H9 (cell line): Measurements from ENCODE around the gene ABHD15. TPM values are rescaled to one million over a fixed set of nuclear protein-coding genes. Genes with fewer than 3 reads are reported as not detected.
A peak's percentile ranks its signal among the peaks of the same experiment; 100 is the strongest.

ENCODE experiments used
- DNase-seq: peaks from one replicate; pipeline ENCODE4 v3.0.0-alpha.2; 2017
- H2AFZ ChIP-seq: one replicate; pipeline ENCODE4 v1.6.1; 2013; ENCODE audit warnings: mild to moderate bottlenecking, low read length, control low read depth, moderate library complexity
- H2AK5ac ChIP-seq: 2 replicates; pipeline ENCODE4 v1.6.1; 2013; ENCODE audit warnings: low read length, control low read depth, mixed read lengths; ENCODE audit not compliant: insufficient read length
- H2BK120ac ChIP-seq: one replicate; pipeline ENCODE4 v1.6.1; 2013; ENCODE audit warnings: low read depth, mild to moderate bottlenecking, low read length, control low read depth, inconsistent platforms; ENCODE audit not compliant: poor library complexity, severe bottlenecking
- H2BK12ac ChIP-seq: 2 replicates; pipeline ENCODE4 v1.6.1; 2013; ENCODE audit warnings: low read length, control low read depth, mixed read lengths, low read depth; ENCODE audit not compliant: insufficient read length
- H2BK15ac ChIP-seq: 2 replicates; pipeline ENCODE4 v1.6.1; 2013; ENCODE audit warnings: low read depth, low read length, control low read depth
- H2BK20ac ChIP-seq: one replicate; pipeline ENCODE4 v1.6.1; 2013; ENCODE audit warnings: low read depth, mild to moderate bottlenecking, low read length, control low read depth, inconsistent platforms; ENCODE audit not compliant: poor library complexity, severe bottlenecking
- H2BK5ac ChIP-seq: 2 replicates; pipeline ENCODE4 v1.6.1; 2013; ENCODE audit warnings: low read length, control low read depth, mixed read lengths; ENCODE audit not compliant: insufficient read length
- H3K14ac ChIP-seq: 2 replicates; pipeline ENCODE4 v1.6.1; 2013; ENCODE audit warnings: low read length, control low read depth; ENCODE audit not compliant: insufficient read depth
- H3K18ac ChIP-seq: 2 replicates; pipeline ENCODE4 v1.6.1; 2013; ENCODE audit warnings: low read depth, mild to moderate bottlenecking, mixed read lengths, low read length, control low read depth; ENCODE audit not compliant: insufficient read length
- H3K23ac ChIP-seq: 2 replicates; pipeline ENCODE4 v1.6.1; 2013; ENCODE audit warnings: low read length, control low read depth, mixed read lengths, low read depth; ENCODE audit not compliant: insufficient read length
- H3K23me2 ChIP-seq: 2 replicates; pipeline ENCODE4 v1.6.1; 2013; ENCODE audit warnings: low read depth, mild to moderate bottlenecking, mixed read lengths, low read length, control low read depth; ENCODE audit not compliant: insufficient read length, poor library complexity, severe bottlenecking
- H3K27ac ChIP-seq: 2 replicates; pipeline ENCODE4 v1.5.1; 2013; ENCODE audit warnings: low read length, control low read depth, mixed read lengths, low read depth; ENCODE audit not compliant: insufficient read length
- H3K27me3 ChIP-seq: 2 replicates; pipeline ENCODE4 v1.6.1; 2013; ENCODE audit warnings: low read length, control low read depth, inconsistent platforms; ENCODE audit not compliant: insufficient read depth
- H3K4ac ChIP-seq: 2 replicates; pipeline ENCODE4 v1.6.1; 2013; ENCODE audit warnings: low read depth, mild to moderate bottlenecking, control low read depth, inconsistent platforms, low read length, moderate library complexity
- H3K4me1 ChIP-seq: 2 replicates; pipeline ENCODE4 v1.6.1; 2013; ENCODE audit warnings: low read length, control low read depth, inconsistent platforms; ENCODE audit not compliant: insufficient read depth
- H3K4me2 ChIP-seq: 2 replicates; pipeline ENCODE4 v1.6.1; 2013; ENCODE audit warnings: low read length, control low read depth, mixed read lengths; ENCODE audit not compliant: insufficient read length, insufficient read depth
- H3K56ac ChIP-seq: 2 replicates; pipeline ENCODE4 v1.6.1; 2013; ENCODE audit warnings: low read depth, mild to moderate bottlenecking, mixed read lengths, low read length, control low read depth; ENCODE audit not compliant: insufficient read length
- H3K79me1 ChIP-seq: 2 replicates; pipeline ENCODE4 v1.6.1; 2013; ENCODE audit warnings: low read depth, mild to moderate bottlenecking, moderate library complexity, low read length, control low read depth, inconsistent platforms; ENCODE audit not compliant: insufficient read depth, poor library complexity, severe bottlenecking
- H3K79me2 ChIP-seq: 2 replicates; pipeline ENCODE4 v1.6.1; 2013; ENCODE audit warnings: low read length, control low read depth, inconsistent platforms; ENCODE audit not compliant: insufficient read depth
- H3K9ac ChIP-seq: 2 replicates; pipeline ENCODE4 v1.6.1; 2013; ENCODE audit warnings: low read length, control low read depth, mixed read lengths; ENCODE audit not compliant: insufficient read length; ENCODE audit errors: extremely low read depth
- H3K9me3 ChIP-seq: one replicate; pipeline ENCODE4 v1.6.1; 2013; ENCODE audit warnings: low read depth, low read length, inconsistent platforms; ENCODE audit not compliant: control insufficient read depth
- H3T11ph ChIP-seq: one replicate; pipeline ENCODE4 v1.6.1; 2013; ENCODE audit warnings: mild to moderate bottlenecking, low read length, control low read depth, inconsistent platforms
- H4K20me1 ChIP-seq: one replicate; pipeline ENCODE4 v1.6.1; 2013; ENCODE audit not compliant: control insufficient read depth, insufficient read length, insufficient read depth
- H4K5ac ChIP-seq: 2 replicates; pipeline ENCODE4 v1.6.1; 2013; ENCODE audit warnings: low read depth, mild to moderate bottlenecking, mixed read lengths, low read length, control low read depth; ENCODE audit not compliant: insufficient read length
- H4K8ac ChIP-seq: replicated peaks from 2 replicates; pipeline ENCODE4 v1.6.1; 2013; ENCODE audit warnings: low read length, control low read depth, mixed read lengths, low read depth; ENCODE audit not compliant: insufficient read length
- H4K91ac ChIP-seq: 2 replicates; pipeline ENCODE4 v1.6.1; 2013; ENCODE audit warnings: low read depth, mild to moderate bottlenecking, moderate library complexity, mixed read lengths, low read length, control low read depth; ENCODE audit not compliant: insufficient read length
- H3K27ac Mint-ChIP-seq, 3 experiments: 2 replicates in 2 of 3; 3 replicates in 1 of 3; pipeline ENCODE4 v1.8.0; 2020 to 2021; ENCODE audit warnings: mixed read lengths in 3 of 3, mild to moderate bottlenecking in 1 of 3, moderate library complexity in 1 of 3
- H3K27me3 Mint-ChIP-seq: 2 replicates; pipeline ENCODE4 v1.8.0; 2021; ENCODE audit warnings: low read depth, mild to moderate bottlenecking, moderate library complexity, mixed read lengths
- H3K36me3 Mint-ChIP-seq, 3 experiments: 2 replicates in 2 of 3; 3 replicates in 1 of 3; pipeline ENCODE4 v1.8.0; 2020 to 2021; ENCODE audit warnings: low read depth in 3 of 3, mixed read lengths in 3 of 3; ENCODE audit not compliant: insufficient read depth in 1 of 3
- H3K4me1 Mint-ChIP-seq, 2 experiments: 2 replicates each; pipeline ENCODE4 v1.8.0; 2020; ENCODE audit warnings: mixed read lengths in 2 of 2
- H3K4me3 Mint-ChIP-seq, 2 experiments: 2 replicates in 1 of 2; 3 replicates in 1 of 2; pipeline ENCODE4 v1.8.0; 2020 to 2021; ENCODE audit warnings: mild to moderate bottlenecking in 2 of 2, mixed read lengths in 2 of 2, moderate library complexity in 1 of 2
- H3K9me3 Mint-ChIP-seq, 2 experiments: 2 replicates in 1 of 2; 3 replicates in 1 of 2; pipeline ENCODE4 v1.8.0; 2020; ENCODE audit warnings: mild to moderate bottlenecking in 2 of 2, mixed read lengths in 2 of 2, moderate library complexity in 1 of 2
- WGBS: extraction: QIAGEN DNeasy Blood & Tissue Kit; methylation state at CpG from one replicate; pipeline ENCODE4 v1.1.7; 2013; ENCODE audit warnings: missing lambda C conversion rate, low lambda C conversion rate, mixed read lengths; ENCODE audit not compliant: insufficient read length; ENCODE audit errors: extremely low coverage; 5-methylcytosine and 5-hydroxymethylcytosine counted together
- total RNA-seq: library from RNA; stranded (reverse); gene quantifications from 2 replicates; pipeline ENCODE4 v1.2.1, GENCODE V29; 2021
- TF ChIP-seq, protein P1 (sequence below): fragments of 200-600 bp; sonication (generic); conservative IDR thresholded peaks from 3 replicates; pipeline ENCODE4 v1.8.0; 2021; ENCODE audit warnings: antibody characterized with exemption, mild to moderate bottlenecking

ABHD15 gene
- total RNA-seq, 1 experiment from 2014 or later: 2.5 TPM

DNA sequence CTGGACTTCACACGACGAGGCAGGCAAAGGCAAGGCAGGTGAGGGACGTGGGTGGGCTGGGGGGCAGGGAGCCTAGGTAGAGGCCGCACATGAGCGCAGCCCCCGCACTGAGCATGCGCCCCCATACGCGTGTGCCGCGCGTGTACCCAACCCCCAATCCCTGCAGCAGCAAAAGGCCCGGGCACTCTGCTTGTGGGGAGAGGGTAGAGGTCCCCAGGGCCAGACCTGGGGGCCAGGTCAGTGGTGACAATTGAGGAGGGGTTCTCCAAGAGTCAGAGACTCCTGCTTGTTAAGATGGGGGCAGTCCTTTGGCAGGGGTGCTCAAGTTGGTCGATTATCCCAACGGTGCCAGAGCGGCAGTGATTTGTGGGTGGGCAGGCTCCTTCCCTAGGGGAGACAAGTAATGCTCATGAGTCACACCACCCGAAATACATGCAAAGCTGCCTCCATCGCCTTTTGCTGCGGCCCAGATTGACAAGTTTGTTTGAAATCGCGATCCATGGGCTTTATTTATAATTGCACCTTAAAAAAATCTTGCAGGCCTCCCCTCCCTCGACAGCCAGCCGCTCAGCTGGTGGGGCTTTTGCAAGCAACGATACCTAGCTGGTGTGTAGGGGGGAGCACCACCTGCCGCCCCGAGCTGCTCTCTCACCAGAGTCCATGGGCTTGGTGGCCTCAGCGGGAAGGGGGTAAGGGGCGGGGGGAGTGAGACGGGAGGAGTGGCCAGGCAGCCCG is 23.7 kb upstream of the ABHD15 start:
- no peak overlapping the region for H2AFZ ChIP-seq
- peaks cover 20% of the 10 kb centered on the region; the same call in 1 of the 2 replicates for H3K79me2 ChIP-seq
- peak overlapping the region in 2 of 3 experiments; percentile 83 to 87; a peak in 3 of 7 replicates for H3K27ac Mint-ChIP-seq
- no peak overlapping the region for H4K5ac ChIP-seq
- H2BK120ac ChIP-seq: no peak overlapping the region
- H2BK20ac ChIP-seq: no peak overlapping the region
- no peak overlapping the region for H3K14ac ChIP-seq
- H3T11ph ChIP-seq: no peak overlapping the region
- DNase-seq: peak; percentile 78
- no peaks in the 10 kb centered on the region for H3K9me3 ChIP-seq
- peaks cover 5% of the 10 kb centered on the region for H3K27me3 Mint-ChIP-seq
- H2AK5ac ChIP-seq: no peak overlapping the region
- TF ChIP-seq, protein P1, sequence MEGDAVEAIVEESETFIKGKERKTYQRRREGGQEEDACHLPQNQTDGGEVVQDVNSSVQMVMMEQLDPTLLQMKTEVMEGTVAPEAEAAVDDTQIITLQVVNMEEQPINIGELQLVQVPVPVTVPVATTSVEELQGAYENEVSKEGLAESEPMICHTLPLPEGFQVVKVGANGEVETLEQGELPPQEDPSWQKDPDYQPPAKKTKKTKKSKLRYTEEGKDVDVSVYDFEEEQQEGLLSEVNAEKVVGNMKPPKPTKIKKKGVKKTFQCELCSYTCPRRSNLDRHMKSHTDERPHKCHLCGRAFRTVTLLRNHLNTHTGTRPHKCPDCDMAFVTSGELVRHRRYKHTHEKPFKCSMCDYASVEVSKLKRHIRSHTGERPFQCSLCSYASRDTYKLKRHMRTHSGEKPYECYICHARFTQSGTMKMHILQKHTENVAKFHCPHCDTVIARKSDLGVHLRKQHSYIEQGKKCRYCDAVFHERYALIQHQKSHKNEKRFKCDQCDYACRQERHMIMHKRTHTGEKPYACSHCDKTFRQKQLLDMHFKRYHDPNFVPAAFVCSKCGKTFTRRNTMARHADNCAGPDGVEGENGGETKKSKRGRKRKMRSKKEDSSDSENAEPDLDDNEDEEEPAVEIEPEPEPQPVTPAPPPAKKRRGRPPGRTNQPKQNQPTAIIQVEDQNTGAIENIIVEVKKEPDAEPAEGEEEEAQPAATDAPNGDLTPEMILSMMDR: no peak
- no peak overlapping the region for H3K56ac ChIP-seq
- peaks cover 0 to 1% (median 0%) of the 10 kb centered on the region in 3 experiments; a peak in 1 of 7 replicates for H3K36me3 Mint-ChIP-seq
- no peak overlapping the region for H2BK15ac ChIP-seq
- peaks cover 3% of the 10 kb centered on the region for H3K79me1 ChIP-seq
- H3K27me3 ChIP-seq: no peaks in the 10 kb centered on the region
- H3K9me3 Mint-ChIP-seq: no peaks in the 10 kb centered on the region
- H2BK5ac ChIP-seq: no peak overlapping the region
- no peak overlapping the region for H3K9ac ChIP-seq
- peak overlapping the region; percentile 69 for H3K4me2 ChIP-seq
- H4K91ac ChIP-seq: no peak overlapping the region
- peak overlapping the region; percentile 81 to 90 for H3K4me3 Mint-ChIP-seq
- no peak overlapping the region for H3K23ac ChIP-seq
- no peak overlapping the region for H3K27ac ChIP-seq
- H2BK12ac ChIP-seq: no peak overlapping the region
- H4K8ac ChIP-seq: no peak overlapping the region
- H3K18ac ChIP-seq: no peak overlapping the region
- H3K4ac ChIP-seq: no peak overlapping the region
- no CpG with 5 or more reads among the region's 30 CpGs for WGBS
- H3K4me1 Mint-ChIP-seq: peaks cover 42 to 61% of the 10 kb centered on the region in 2 experiments
- no peaks in the 10 kb centered on the region for H4K20me1 ChIP-seq
- H3K23me2 ChIP-seq: peaks cover 37% of the 10 kb centered on the region
- H3K4me1 ChIP-seq: peaks cover 7% of the 10 kb centered on the region; the same call in 1 of the 2 replicates
